Adrenal gland (tissue), 5 donors: ENCODE measurements around the gene CTCF.

Experiments
- CTCF ChIP-seq, 6 experiments: fragments of 450-650 bp in 4 of 6; fragments of 200-600 bp in 2 of 6; sonication (generic) in 1 of 6; IDR thresholded peaks; 1 replicate in 5 of 6; 2 replicates in 1 of 6; pipeline versions ENCODE4 v1.5.1 to v1.8.0; 2016 to 2021; ENCODE audit warnings: antibody characterized with exemption in 6 of 6, mild to moderate bottlenecking in 2 of 6, moderate library complexity in 1 of 6
- POLR2A ChIP-seq, 2 donors: fragments of 450-650 bp; IDR thresholded peaks; one replicate each; pipeline ENCODE4 v1.6.1; 2017; ENCODE audit warnings: antibody characterized with exemption in 2 of 2, mild to moderate bottlenecking in 2 of 2, moderate library complexity in 1 of 2
- donor health status: DM: no; HTN: no; CAD: no.

- TF ChIP-seq CTCF (IDR thresholded peaks at IDR 0.05) (no peak), POLR2A (IDR thresholded peaks at IDR 0.05) (no peak)
Measured at GRCh38 chr16:67525176-67525860, 37.0 kb upstream of the CTCF start.
